GM12878 (cell line): ENCODE results near the gene ODR4. TPM values are rescaled to one million over a fixed set of nuclear protein-coding genes. Genes with fewer than 3 reads are reported as not detected.

Experiments used
- CBX5 ChIP-seq: sonication (generic); IDR thresholded peaks from 2 replicates; pipeline ENCODE4 v1.6.1; 2016; ENCODE audit warnings: low read depth, moderate library complexity, mild to moderate bottlenecking, inconsistent platforms
- CREB1 ChIP-seq: IDR thresholded peaks from 2 replicates; pipeline ENCODE4 v1.6.1; 2012; ENCODE audit warnings: low read depth, mild to moderate bottlenecking, inconsistent platforms
- ESRRA ChIP-seq: IDR thresholded peaks from 2 replicates; pipeline ENCODE4 v1.6.1; 2012; ENCODE audit warnings: mild to moderate bottlenecking, low read length, improper control_type of control experiment
- HCFC1 ChIP-seq: fragments of 150-350 bp; IDR thresholded peaks from 2 replicates; pipeline ENCODE4 v1.6.1; 2014; ENCODE audit warnings: low read length
- HDAC6 ChIP-seq: fragments of 200-600 bp; sonication (generic); IDR thresholded peaks from one replicate; pipeline ENCODE4 v1.8.0; 2017; ENCODE audit warnings: antibody characterized with exemption; ENCODE audit not compliant: unreplicated experiment
- LARP7 ChIP-seq: fragments of 450-650 bp; IDR thresholded peaks from 2 replicates; pipeline ENCODE4 v1.6.1; 2017; ENCODE audit warnings: mild to moderate bottlenecking
- NFYB ChIP-seq: IDR thresholded peaks from 2 replicates; pipeline ENCODE4 v1.6.1; 2011; ENCODE audit warnings: low read depth, mild to moderate bottlenecking, low read length, improper control_type of control experiment, moderate library complexity; ENCODE audit not compliant: insufficient read depth
- POLR2AphosphoS2 ChIP-seq: IDR thresholded peaks from 2 replicates; pipeline ENCODE4 v1.6.1; 2011; ENCODE audit warnings: low read depth, mild to moderate bottlenecking, low read length, improper control_type of control experiment, moderate library complexity
- RB1 ChIP-seq: fragments of 450-650 bp; formaldehyde crosslinking; IDR thresholded peaks from 2 replicates; pipeline ENCODE4 v1.6.1; 2017; ENCODE audit warnings: mild to moderate bottlenecking, borderline replicate concordance
- RUNX3 ChIP-seq: IDR thresholded peaks from 2 replicates; pipeline ENCODE4 v1.6.1; 2012; ENCODE audit warnings: low read length, inconsistent platforms
- SMARCA5 ChIP-seq: fragments of 450-650 bp; IDR thresholded peaks from 2 replicates; pipeline ENCODE4 v1.6.1; 2017; ENCODE audit warnings: mild to moderate bottlenecking
- polyA plus RNA-seq, 11 experiments: library from polyadenylated mRNA; depleted of rRNA in 4 of 11; unstranded in 6 of 11; stranded (reverse) in 5 of 11; fragments of >200 nt; fragmentation: Nextera tagmentation in 4 of 11; fragmentation: Illumina TruSeq in 1 of 11; extraction: Ambion mirVana in 4 of 11; extraction: Trizol in 1 of 11; gene quantifications; 1 replicate in 1 of 11; 2 replicates in 10 of 11; pipeline versions ENCODE4 v1.2.1 to v1.2.3, GENCODE V29; 2011 to 2016; ENCODE audit warnings: inconsistent platforms in 2 of 11, missing spikeins in 2 of 11, low read depth in 1 of 11
- total RNA-seq, 4 experiments: library from RNA; depleted of rRNA in 3 of 4; stranded (reverse); fragments of >200 nt in 3 of 4; fragmentation: Illumina TruSeq in 1 of 4; extraction: Trizol in 1 of 4; gene quantifications; 2 replicates each; pipeline versions ENCODE4 v1.2.1 to v1.2.3, GENCODE V29; 2013 to 2021
- TF ChIP-seq, protein P1 (sequence below): fragments of 450-650 bp; conservative IDR thresholded peaks from 2 replicates; pipeline ENCODE4 v1.6.1; 2017; ENCODE audit warnings: mild to moderate bottlenecking, moderate library complexity
- TF ChIP-seq, protein P2 (sequence below): IDR thresholded peaks from 2 replicates; pipeline ENCODE4 v1.6.1; 2011; ENCODE audit warnings: borderline replicate concordance, low read depth, mild to moderate bottlenecking, moderate library complexity, low read length; ENCODE audit not compliant: insufficient read depth, poor library complexity, severe bottlenecking

ODR4 gene
- total and polyA plus RNA-seq, 10 of the 15 experiments (the other 5 are each of a cell fraction or from before 2014, with no cell fraction given), result 10.4 to 19.4 (median 13.3) TPM

DNA sequence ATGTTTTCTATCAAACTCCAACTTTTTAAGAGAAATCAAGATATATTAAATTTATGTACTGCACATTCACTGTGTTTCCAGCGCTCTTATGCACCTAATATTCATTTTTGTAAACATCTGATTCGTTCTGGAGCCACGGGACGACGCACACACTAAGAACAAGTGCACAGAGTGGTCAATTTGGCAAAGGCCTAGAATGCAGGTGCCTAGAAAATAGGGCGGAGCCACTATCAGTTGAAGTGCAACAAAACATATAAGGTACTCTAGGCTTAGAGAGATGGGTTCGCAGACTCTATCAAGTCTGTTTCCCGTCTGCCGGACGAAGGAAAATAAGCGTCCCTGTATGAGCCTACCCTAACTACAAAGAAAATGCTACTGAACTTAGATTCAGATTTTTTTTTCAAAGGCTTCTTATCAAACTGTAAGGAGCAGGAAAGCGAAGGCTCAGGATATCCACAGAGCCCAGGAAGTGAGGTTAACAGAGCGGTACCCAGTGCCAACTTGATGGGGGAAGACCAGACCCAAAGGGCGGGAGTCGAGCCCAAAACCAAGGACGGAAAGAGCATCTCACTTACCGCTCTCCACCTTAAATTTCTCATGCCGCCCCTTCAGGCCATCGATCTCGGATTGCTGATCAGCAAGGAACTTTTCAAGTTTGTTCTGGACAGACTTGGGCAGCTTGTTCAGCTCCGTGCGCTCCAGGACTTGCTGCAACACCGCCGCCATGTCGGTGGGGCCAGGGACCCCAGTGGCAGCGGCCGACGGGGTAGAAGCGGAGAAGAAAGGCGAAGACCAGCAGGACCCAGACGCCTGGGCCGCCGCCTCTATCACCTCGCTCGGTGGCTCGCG lies 1.1 kb upstream of the ODR4 start (continued):
- TF ChIP-seq RB1 (peak; percentile 58; the same call in 1 of the 2 replicates), SMARCA5 (0 out of 2 replicates have a peak, but pooled peaks have one; percentile 18), POLR2AphosphoS2 (no peak), ESRRA (no peak), HDAC6 (peak; percentile 20), RUNX3 (0 out of 2 replicates have a peak, but pooled peaks have one; percentile 22), CREB1 (no peak), LARP7 (peak; percentile 34), CBX5 (no peak), HCFC1 (peak; percentile 7; the same call in 1 of the 2 replicates), NFYB (peak; percentile 65; the same call in 1 of the 2 replicates)
- TF ChIP-seq, protein P1, sequence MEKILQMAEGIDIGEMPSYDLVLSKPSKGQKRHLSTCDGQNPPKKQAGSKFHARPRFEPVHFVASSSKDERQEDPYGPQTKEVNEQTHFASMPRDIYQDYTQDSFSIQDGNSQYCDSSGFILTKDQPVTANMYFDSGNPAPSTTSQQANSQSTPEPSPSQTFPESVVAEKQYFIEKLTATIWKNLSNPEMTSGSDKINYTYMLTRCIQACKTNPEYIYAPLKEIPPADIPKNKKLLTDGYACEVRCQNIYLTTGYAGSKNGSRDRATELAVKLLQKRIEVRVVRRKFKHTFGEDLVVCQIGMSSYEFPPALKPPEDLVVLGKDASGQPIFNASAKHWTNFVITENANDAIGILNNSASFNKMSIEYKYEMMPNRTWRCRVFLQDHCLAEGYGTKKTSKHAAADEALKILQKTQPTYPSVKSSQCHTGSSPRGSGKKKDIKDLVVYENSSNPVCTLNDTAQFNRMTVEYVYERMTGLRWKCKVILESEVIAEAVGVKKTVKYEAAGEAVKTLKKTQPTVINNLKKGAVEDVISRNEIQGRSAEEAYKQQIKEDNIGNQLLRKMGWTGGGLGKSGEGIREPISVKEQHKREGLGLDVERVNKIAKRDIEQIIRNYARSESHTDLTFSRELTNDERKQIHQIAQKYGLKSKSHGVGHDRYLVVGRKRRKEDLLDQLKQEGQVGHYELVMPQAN, result peak; percentile 73
- TF ChIP-seq, protein P2, sequence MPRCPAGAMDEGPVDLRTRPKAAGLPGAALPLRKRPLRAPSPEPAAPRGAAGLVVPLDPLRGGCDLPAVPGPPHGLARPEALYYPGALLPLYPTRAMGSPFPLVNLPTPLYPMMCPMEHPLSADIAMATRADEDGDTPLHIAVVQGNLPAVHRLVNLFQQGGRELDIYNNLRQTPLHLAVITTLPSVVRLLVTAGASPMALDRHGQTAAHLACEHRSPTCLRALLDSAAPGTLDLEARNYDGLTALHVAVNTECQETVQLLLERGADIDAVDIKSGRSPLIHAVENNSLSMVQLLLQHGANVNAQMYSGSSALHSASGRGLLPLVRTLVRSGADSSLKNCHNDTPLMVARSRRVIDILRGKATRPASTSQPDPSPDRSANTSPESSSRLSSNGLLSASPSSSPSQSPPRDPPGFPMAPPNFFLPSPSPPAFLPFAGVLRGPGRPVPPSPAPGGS, result no peak
